IMR-90 (cell line): ENCODE data around the gene TMEM253. TPM values are rescaled to one million over a fixed set of nuclear protein-coding genes. Genes with fewer than 3 reads are reported as not detected.

Experiments
- ATAC-seq: fragments of 200-7000 bp; cut with Tn5 transposase; 2 replicates; pipeline ENCODE4 v1.9.1; 2020; ENCODE audit warnings: low read depth, mild to moderate bottlenecking, moderate library complexity
- BruUV-seq: library from RNA; stranded (reverse); fragments of 400-500 nt; replicated peaks from 2 replicates; lab custom pipeline; 2021; lab: Mats Ljungman, UMichigan
- CTCF ChIA-PET: fragments of 300-600 bp; formaldehyde crosslinking; extraction: SDS; loops from one replicate; lab custom pipeline; 2021; ENCODE audit warnings: antibody characterized with exemption; lab: Yijun Ruan, JAX
- POLR2A ChIA-PET: fragments of 300-600 bp; sonication (Branson Sonifier 250); formaldehyde crosslinking; loops from one replicate; lab custom pipeline; 2022; ENCODE audit warnings: antibody characterized with exemption; ENCODE audit not compliant: unreplicated experiment; lab: Charles Lee
- DNase-seq: peaks from one replicate; pipeline ENCODE4 v3.0.0; 2013
- H2AFZ ChIP-seq: replicated peaks from 2 replicates; pipeline ENCODE3; 2013; ENCODE audit warnings: low read length, mild to moderate bottlenecking; ENCODE audit not compliant: poor library complexity
- H2AK5ac ChIP-seq: 2 replicates; pipeline ENCODE4 v1.6.1; 2013; ENCODE audit warnings: low read depth, low read length, inconsistent platforms
- H2AK9ac ChIP-seq: replicated peaks from 2 replicates; pipeline ENCODE3; 2013; ENCODE audit warnings: mild to moderate bottlenecking, low read depth, low read length, moderate library complexity; ENCODE audit not compliant: poor library complexity
- H2BK120ac ChIP-seq: 2 replicates; pipeline ENCODE4 v1.6.1; 2013; ENCODE audit warnings: low read depth, low read length, inconsistent platforms
- H2BK15ac ChIP-seq: 3 replicates; pipeline ENCODE4 v1.6.1; 2013; ENCODE audit warnings: low read depth, low read length, inconsistent platforms
- H2BK20ac ChIP-seq: 2 replicates; pipeline ENCODE4 v1.6.1; 2013; ENCODE audit warnings: low read depth, mild to moderate bottlenecking, inconsistent platforms, low read length, moderate library complexity
- H2BK5ac ChIP-seq: 2 replicates; pipeline ENCODE4 v1.6.1; 2013; ENCODE audit warnings: mild to moderate bottlenecking, low read depth, low read length, inconsistent platforms; ENCODE audit not compliant: poor library complexity, severe bottlenecking
- H3K14ac ChIP-seq: replicated peaks from 2 replicates; pipeline ENCODE4 v1.6.1; 2013; ENCODE audit warnings: low read depth, low read length, inconsistent platforms
- H3K18ac ChIP-seq: 2 replicates; pipeline ENCODE4 v1.6.1; 2013; ENCODE audit warnings: low read depth, low read length, control low read depth
- H3K23ac ChIP-seq: 2 replicates; pipeline ENCODE4 v1.6.1; 2013; ENCODE audit warnings: low read depth, low read length, inconsistent platforms
- H3K27ac ChIP-seq: 2 replicates; pipeline ENCODE4 v1.5.1; 2013; ENCODE audit warnings: mild to moderate bottlenecking, control low read depth, low read length; ENCODE audit not compliant: insufficient read depth
- H3K27me3 ChIP-seq: 2 replicates; pipeline ENCODE4 v1.6.1; 2013; ENCODE audit warnings: low read length; ENCODE audit not compliant: control insufficient read depth, insufficient read depth
- H3K36me3 ChIP-seq: 2 replicates; pipeline ENCODE4 v1.6.1; 2013; ENCODE audit warnings: low read length, mixed read lengths; ENCODE audit not compliant: control insufficient read depth, insufficient read depth
- H3K4ac ChIP-seq: 2 replicates; pipeline ENCODE4 v1.6.1; 2013; ENCODE audit warnings: low read depth, low read length, inconsistent platforms
- H3K4me1 ChIP-seq: 2 replicates; pipeline ENCODE4 v1.6.1; 2013; ENCODE audit warnings: low read length, mixed read lengths; ENCODE audit not compliant: control insufficient read depth, insufficient read depth
- H3K4me2 ChIP-seq: 2 replicates; pipeline ENCODE4 v1.6.1; 2013; ENCODE audit warnings: low read depth, mild to moderate bottlenecking, control low read depth, low read length, moderate library complexity
- H3K4me3 ChIP-seq: 2 replicates; pipeline ENCODE4 v1.5.1; 2013; ENCODE audit warnings: low read depth, mild to moderate bottlenecking, control low read depth, low read length, moderate library complexity; ENCODE audit not compliant: insufficient read depth
- H3K56ac ChIP-seq: 2 replicates; pipeline ENCODE4 v1.6.1; 2013; ENCODE audit warnings: low read length, inconsistent platforms; ENCODE audit not compliant: insufficient read depth; ENCODE audit errors: extremely low read depth
- H3K79me1 ChIP-seq, 2 experiments: 2 replicates each; pipeline ENCODE4 v1.6.1; 2013; ENCODE audit warnings: low read length in 2 of 2, inconsistent platforms in 1 of 2, low read depth in 1 of 2
- H3K9ac ChIP-seq: 2 replicates; pipeline ENCODE4 v1.6.1; 2013; ENCODE audit warnings: low read depth, low read length, control low read depth
- H3K9me1 ChIP-seq: 2 replicates; pipeline ENCODE4 v1.6.1; 2013; ENCODE audit warnings: low read length, inconsistent platforms; ENCODE audit not compliant: insufficient read depth
- H3K9me3 ChIP-seq: 2 replicates; pipeline ENCODE4 v1.6.1; 2013; ENCODE audit warnings: low read length; ENCODE audit not compliant: control insufficient read depth, insufficient read depth
- H4K20me1 ChIP-seq: 2 replicates; pipeline ENCODE4 v1.6.1; 2013; ENCODE audit warnings: low read length, inconsistent platforms; ENCODE audit not compliant: insufficient read depth
- H4K5ac ChIP-seq: 2 replicates; pipeline ENCODE4 v1.6.1; 2013; ENCODE audit warnings: mild to moderate bottlenecking, low read depth, low read length, control low read depth
- H4K8ac ChIP-seq, 2 experiments: 2 replicates each; pipeline ENCODE4 v1.6.1; 2013; ENCODE audit warnings: low read depth in 2 of 2, low read length in 2 of 2, control low read depth in 1 of 2, inconsistent platforms in 1 of 2
- H4K91ac ChIP-seq: 2 replicates; pipeline ENCODE4 v1.6.1; 2013; ENCODE audit warnings: low read depth, low read length, inconsistent platforms; ENCODE audit not compliant: insufficient read depth
- CEBPB ChIP-seq: IDR thresholded peaks from 2 replicates; pipeline ENCODE4 v1.6.1; 2012; ENCODE audit warnings: low read depth, low read length, improper control_type of control experiment
- CHD1 ChIP-seq: IDR thresholded peaks from 2 replicates; pipeline ENCODE4 v1.6.1; 2012; ENCODE audit warnings: low read depth, low read length, improper control_type of control experiment
- FOS ChIP-seq: fragments of 150-350 bp; IDR thresholded peaks from 2 replicates; pipeline ENCODE4 v1.6.1; 2016; ENCODE audit warnings: low read depth, low read length
- MAFK ChIP-seq: IDR thresholded peaks from 2 replicates; pipeline ENCODE4 v1.6.1; 2012; ENCODE audit warnings: low read depth, low read length, improper control_type of control experiment
- MAZ ChIP-seq: IDR thresholded peaks from 2 replicates; pipeline ENCODE4 v1.6.1; 2012; ENCODE audit warnings: low read depth, mild to moderate bottlenecking, low read length, improper control_type of control experiment, moderate library complexity, borderline replicate concordance
- MXI1 ChIP-seq: IDR thresholded peaks from 2 replicates; pipeline ENCODE4 v1.6.1; 2012; ENCODE audit warnings: low read depth, mild to moderate bottlenecking, low read length, moderate library complexity, borderline replicate concordance
- POLR2A ChIP-seq: IDR thresholded peaks from 2 replicates; pipeline ENCODE4 v1.6.1; 2012; ENCODE audit warnings: mild to moderate bottlenecking, low read depth, low read length
- RAD21 ChIP-seq: IDR thresholded peaks from 2 replicates; pipeline ENCODE4 v1.6.1; 2012; ENCODE audit warnings: low read length, improper control_type of control experiment
- RCOR1 ChIP-seq: IDR thresholded peaks from 2 replicates; pipeline ENCODE4 v1.6.1; 2012; ENCODE audit warnings: mild to moderate bottlenecking, low read length, improper control_type of control experiment; ENCODE audit not compliant: insufficient replicate concordance
- RFX5 ChIP-seq: IDR thresholded peaks from 2 replicates; pipeline ENCODE4 v1.8.0; 2012; ENCODE audit warnings: low read depth, mild to moderate bottlenecking, low read length, moderate library complexity
- USF2 ChIP-seq: fragments of 150-350 bp; IDR thresholded peaks from 2 replicates; pipeline ENCODE4 v1.6.1; 2017; ENCODE audit warnings: mild to moderate bottlenecking, antibody characterized with exemption, low read length, low read depth
- WGBS, 2 experiments: methylation state at CpG; one replicate each; pipeline versions ENCODE4 v1.1.5 to v1.1.7; 2013; ENCODE audit warnings: missing lambda C conversion rate in 2 of 2; ENCODE audit not compliant: insufficient read length in 1 of 2; ENCODE audit errors: extremely low coverage in 2 of 2; 5-methylcytosine and 5-hydroxymethylcytosine counted together
- dilution Hi-C: fragments of 300-500 bp; cut with HindIII; formaldehyde crosslinking; loops from one replicate; pipeline ENCODE4 v1.14.3; 2018; ENCODE audit warnings: low sequenced_read_pairs; ENCODE audit not compliant: unreplicated experiment
- in situ Hi-C: fragments of 300-500 bp; cut with MboI; formaldehyde crosslinking; loops from 3 replicates; pipeline ENCODE4 v1.14.3; 2019; ENCODE audit warnings: low sequenced_read_pairs, inconsistent platforms, mixed read lengths
- intact Hi-C: fragments of 100-400 bp; cut with micrococcal nuclease; formaldehyde crosslinking; loops from 2 replicates; pipeline ENCODE4 v1.10.0; 2022
- polyA plus RNA-seq, 3 experiments: library from polyadenylated mRNA; depleted of rRNA; stranded (reverse); fragments of >200 nt; gene quantifications; 2 replicates each; pipeline ENCODE4 v1.2.3, GENCODE V29; 2012; ENCODE audit warnings: low replicate concordance in 1 of 3
- total RNA-seq: library from RNA; depleted of rRNA; stranded (reverse); fragments of >200 nt; gene quantifications from 2 replicates; pipeline ENCODE4 v1.2.3, GENCODE V29; 2012

Gene TMEM253
- total and polyA plus RNA-seq, 2 of the 4 experiments (the other 2 are of a cell fraction), result 0.07 TPM; not detected in 1

- no peaks in the 10 kb centered on the region for H3K9me3 ChIP-seq
- H2AFZ ChIP-seq, result no peak overlapping the region
- H4K91ac ChIP-seq, result no peak overlapping the region
- intact Hi-C loops, result no loop called here
- CTCF ChIA-PET, result no interaction called here
- no peak overlapping the region for H3K4me2 ChIP-seq
- no TSS peak for BruUV-seq
- no peaks in the 10 kb centered on the region for H3K9me1 ChIP-seq
- no peak overlapping the region for H3K18ac ChIP-seq
- no peak overlapping the region for H2AK5ac ChIP-seq
- no peak overlapping the region for H2BK5ac ChIP-seq
- POLR2A ChIA-PET, result no interaction called here
- no peak overlapping the region for H3K56ac ChIP-seq
- no peak overlapping the region for H4K8ac ChIP-seq
- H3K23ac ChIP-seq, result no peak overlapping the region
- H3K4ac ChIP-seq, result no peak overlapping the region
- no peak overlapping the region for H2BK20ac ChIP-seq
- WGBS, 2 experiments, result no CpG with 5 or more reads among the region's 1 CpG
- in situ Hi-C loops, result no loop called here
- no peak for DNase-seq
- H3K4me1 ChIP-seq, result no peaks in the 10 kb centered on the region
- no peak overlapping the region for H3K14ac ChIP-seq
- no peaks in the 10 kb centered on the region for H4K20me1 ChIP-seq
- no peak overlapping the region for H3K4me3 ChIP-seq
- H3K36me3 ChIP-seq, result no peaks in the 10 kb centered on the region
- peaks cover 7% of the 10 kb centered on the region; the same call in 1 of the 2 replicates for H3K27me3 ChIP-seq
- H2BK120ac ChIP-seq, result no peak overlapping the region
- H2AK9ac ChIP-seq, result no peak overlapping the region
- dilution Hi-C loops, result no loop called here
- no peak overlapping the region for H4K5ac ChIP-seq
- H3K79me1 ChIP-seq, result no peaks in the 10 kb centered on the region
- no peak for ATAC-seq
- no peak overlapping the region for H3K9ac ChIP-seq
- no peak overlapping the region for H2BK15ac ChIP-seq
- no peak overlapping the region for H3K27ac ChIP-seq
- TF ChIP-seq MAZ (no peak), RCOR1 (no peak), MAFK (no peak), MXI1 (no peak), RFX5 (no peak), POLR2A (no peak), USF2 (no peak), FOS (no peak), CHD1 (no peak), RAD21 (no peak), CEBPB (no peak)
Measured at GRCh38 chr14:21121122-21121521, 20.3 kb downstream of the TMEM253 start.
